Erythroblast (primary cell): Measurements from ENCODE around the gene CFAP221.

Experiments used
- GATA1 ChIP-seq: IDR thresholded peaks from 2 replicates; pipeline ENCODE4 v1.6.1; 2011; ENCODE audit warnings: low read depth, mild to moderate bottlenecking, control low read depth, low read length, moderate library complexity
- POLR2A ChIP-seq: IDR thresholded peaks from 2 replicates; pipeline ENCODE4 v1.6.1; 2011; ENCODE audit warnings: mild to moderate bottlenecking, low read length

- no peak for TF ChIP-seq POLR2A
- TF ChIP-seq GATA1: no peak
Observed at GRCh38 chr2:119692954-119693353, 148.7 kb downstream of the CFAP221 start.
